Measurements from ENCODE around the gene RCOR3.
"Not testable (repeated sequence)": the region's sequence is repeated elsewhere in the genome, so short reads cannot be mapped to it uniquely, and the experiment has no call there.

RCOR3 gene

DNA sequence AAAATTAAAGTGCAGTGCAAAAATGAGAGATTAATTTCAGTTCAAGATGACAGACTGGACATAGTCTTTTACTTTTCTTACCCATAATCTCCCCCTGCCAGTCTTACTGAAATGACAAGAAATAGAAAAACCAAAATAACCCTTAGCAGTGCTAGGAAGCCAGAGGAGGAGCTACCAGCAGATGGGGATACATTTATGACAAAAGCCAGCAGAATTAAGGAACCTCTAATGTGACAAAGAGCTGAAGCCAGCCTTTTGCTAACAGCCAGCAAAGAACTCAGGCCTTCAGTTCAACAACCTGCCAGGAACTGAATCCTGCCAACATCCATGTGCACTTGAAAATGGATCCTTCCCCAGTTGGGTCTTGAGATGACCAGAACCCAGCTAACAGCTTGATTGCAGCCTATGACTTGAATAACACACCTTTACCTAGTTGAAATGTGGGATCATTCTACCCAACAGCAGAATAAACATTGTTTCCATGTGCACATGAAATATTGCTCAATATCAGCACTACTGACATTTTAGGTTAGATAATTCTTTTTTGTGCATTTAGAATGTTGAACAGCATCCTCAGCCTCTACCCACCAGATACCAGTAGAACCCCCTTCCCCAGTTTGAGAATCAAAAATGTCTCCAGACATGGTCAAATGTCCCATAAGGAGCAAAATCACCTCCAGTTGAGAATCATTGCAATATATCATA is 59.6 kb downstream of the RCOR3 start:
- Histone ChIP-seq H3K36me3 (ENCODE audit: control insufficient read depth, insufficient read depth, low read length) (no peaks in the 10 kb centered on the region), H3K4me1 (ENCODE audit: control insufficient read depth, insufficient read depth, low read length) (no peaks in the 10 kb centered on the region), H3K9me3 (ENCODE audit: control insufficient read depth, low read length) (no peaks in the 10 kb centered on the region), H3K9ac (ENCODE audit: low read length) (no peak overlapping the region), H3K27me3 (ENCODE audit: control insufficient read depth, insufficient read depth, low read length) (no peaks in the 10 kb centered on the region), H3K4me3 (ENCODE audit: low read length) (no peak overlapping the region)

DNA sequence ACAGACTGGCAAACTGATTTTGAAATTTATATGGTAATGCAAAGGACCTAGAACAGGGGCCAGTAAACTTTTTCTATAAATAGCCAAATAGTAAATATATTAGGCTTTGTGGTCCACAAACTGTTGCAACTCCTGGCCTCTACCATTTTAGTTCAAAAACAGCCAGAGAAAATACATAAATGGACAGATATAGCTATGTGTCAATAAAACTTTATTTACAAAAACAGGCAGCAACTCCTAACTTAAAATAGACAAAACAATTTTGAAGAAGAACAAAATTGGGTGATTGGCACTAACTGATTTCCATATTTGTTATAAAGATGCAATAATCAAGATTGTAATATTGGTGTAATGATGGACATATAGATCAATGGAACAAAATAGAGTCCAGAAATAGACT is 60.7 kb downstream of the RCOR3 start:
- H3K27me3 ChIP-seq (ENCODE audit: control insufficient read depth, insufficient read depth, low read length): no peaks in the 10 kb centered on the region
- no peaks in the 10 kb centered on the region for H3K36me3 ChIP-seq (ENCODE audit: control insufficient read depth, insufficient read depth, low read length)
- H3K9ac ChIP-seq (ENCODE audit: low read length): no peak overlapping the region
- H3K9me3 ChIP-seq (ENCODE audit: control insufficient read depth, low read length): no peaks in the 10 kb centered on the region
- H3K4me1 ChIP-seq (ENCODE audit: control insufficient read depth, insufficient read depth, low read length): no peaks in the 10 kb centered on the region
- no peak overlapping the region for H3K4me3 ChIP-seq (ENCODE audit: low read length)

DNA sequence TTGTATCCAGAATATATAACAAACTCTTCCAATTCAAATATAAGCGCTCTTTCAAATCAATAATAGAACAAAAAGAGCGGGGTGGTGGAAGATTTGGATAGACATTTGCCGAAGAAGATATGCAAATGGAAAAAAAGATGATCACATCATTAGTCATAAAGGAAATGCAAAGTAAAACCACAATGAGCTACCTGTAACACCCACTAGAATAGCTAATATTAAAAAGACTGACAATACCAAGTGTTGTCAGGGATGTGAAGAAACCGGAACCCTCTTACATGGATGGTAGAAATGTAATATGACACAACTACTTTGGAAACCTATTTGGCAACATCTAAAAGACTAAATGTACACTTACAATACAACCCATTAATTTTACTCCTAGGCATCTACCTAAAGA is 61.8 kb downstream of the RCOR3 start:
- no peaks in the 10 kb centered on the region for H3K36me3 ChIP-seq (ENCODE audit: control insufficient read depth, insufficient read depth, low read length)
- H3K4me1 ChIP-seq (ENCODE audit: control insufficient read depth, insufficient read depth, low read length): peaks cover 2% of the 10 kb centered on the region
- no peak overlapping the region for H3K9ac ChIP-seq (ENCODE audit: low read length)
- no peak overlapping the region for H3K4me3 ChIP-seq (ENCODE audit: low read length)
- H3K9me3 ChIP-seq (ENCODE audit: control insufficient read depth, low read length): no peaks in the 10 kb centered on the region
- no peaks in the 10 kb centered on the region for H3K27me3 ChIP-seq (ENCODE audit: control insufficient read depth, insufficient read depth, low read length)

DNA sequence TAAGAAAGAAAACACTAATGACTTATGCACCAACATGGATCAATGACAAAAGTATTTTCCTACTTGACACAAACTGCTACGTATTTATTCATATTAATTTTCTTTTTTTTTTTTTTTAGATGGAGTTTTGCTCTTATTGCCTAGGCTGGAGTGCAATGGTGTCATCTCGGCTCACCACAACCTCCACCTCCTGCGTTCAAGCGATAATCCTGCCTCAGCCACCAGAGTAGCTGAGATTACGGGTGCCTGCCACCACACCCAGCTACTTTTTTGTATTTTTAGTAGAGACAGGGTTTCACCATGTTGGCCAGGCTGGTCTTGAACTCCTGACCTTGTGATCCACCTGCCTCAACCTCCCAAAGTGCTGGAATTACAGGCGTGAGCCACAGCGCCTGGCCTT is 62.5 kb downstream of the RCOR3 start:
- not testable (repeated sequence) for H3K4me1 ChIP-seq (ENCODE audit: control insufficient read depth, insufficient read depth, low read length); H3K9ac ChIP-seq (ENCODE audit: low read length); H3K36me3 ChIP-seq (ENCODE audit: control insufficient read depth, insufficient read depth, low read length); H3K27me3 ChIP-seq (ENCODE audit: control insufficient read depth, insufficient read depth, low read length); H3K9me3 ChIP-seq (ENCODE audit: control insufficient read depth, low read length); H3K4me3 ChIP-seq (ENCODE audit: low read length)

DNA sequence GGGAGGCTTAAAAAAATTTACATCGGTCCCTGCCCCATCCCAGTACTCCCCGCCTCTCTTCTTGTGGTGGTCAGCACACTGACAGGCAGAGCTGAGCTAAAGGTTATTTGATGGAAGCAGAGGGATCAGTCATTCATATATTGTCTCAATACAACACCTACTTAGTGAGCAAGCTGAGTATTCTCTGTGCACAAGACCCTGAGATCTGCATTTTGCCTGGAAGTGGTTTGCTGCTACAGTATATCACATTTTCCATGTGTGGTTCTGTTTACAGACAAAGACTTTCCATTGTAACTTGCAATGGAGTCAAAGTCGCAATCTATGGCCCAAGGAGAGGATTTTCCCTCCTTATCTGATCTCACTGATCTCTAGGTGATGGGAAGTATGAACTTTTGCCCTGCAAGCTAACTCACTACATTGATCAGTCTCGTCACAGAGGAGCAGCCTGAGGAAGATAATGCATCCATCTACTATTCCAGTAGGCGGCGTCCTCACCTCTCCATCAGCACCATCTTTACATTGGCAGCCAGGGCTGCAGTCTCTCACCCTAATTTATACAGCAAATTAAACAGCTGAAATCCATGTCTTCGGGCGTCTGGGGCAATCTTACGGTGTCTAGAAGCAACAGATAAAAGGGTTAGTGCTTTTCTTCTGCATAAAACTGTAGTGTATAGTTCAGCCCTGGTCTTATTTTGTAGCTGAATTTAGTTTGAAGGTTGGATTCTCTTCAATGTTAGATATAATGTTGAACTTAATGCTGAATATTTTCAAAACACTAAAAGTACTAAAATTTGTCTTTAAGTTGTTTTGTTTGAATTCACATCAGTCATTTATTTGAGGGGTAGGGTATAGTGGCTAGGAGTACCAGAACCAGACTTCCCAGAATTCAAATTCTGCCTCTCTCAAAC is 64.2 kb downstream of the RCOR3 start:
- Histone ChIP-seq H3K9me3 (ENCODE audit: control insufficient read depth, low read length) (no peaks in the 10 kb centered on the region), H3K4me1 (ENCODE audit: control insufficient read depth, insufficient read depth, low read length) (peaks cover 18% of the 10 kb centered on the region), H3K9ac (ENCODE audit: low read length) (no peak overlapping the region), H3K4me3 (ENCODE audit: low read length) (no peak overlapping the region), H3K36me3 (ENCODE audit: control insufficient read depth, insufficient read depth, low read length) (no peaks in the 10 kb centered on the region), H3K27me3 (ENCODE audit: control insufficient read depth, insufficient read depth, low read length) (no peaks in the 10 kb centered on the region)

DNA sequence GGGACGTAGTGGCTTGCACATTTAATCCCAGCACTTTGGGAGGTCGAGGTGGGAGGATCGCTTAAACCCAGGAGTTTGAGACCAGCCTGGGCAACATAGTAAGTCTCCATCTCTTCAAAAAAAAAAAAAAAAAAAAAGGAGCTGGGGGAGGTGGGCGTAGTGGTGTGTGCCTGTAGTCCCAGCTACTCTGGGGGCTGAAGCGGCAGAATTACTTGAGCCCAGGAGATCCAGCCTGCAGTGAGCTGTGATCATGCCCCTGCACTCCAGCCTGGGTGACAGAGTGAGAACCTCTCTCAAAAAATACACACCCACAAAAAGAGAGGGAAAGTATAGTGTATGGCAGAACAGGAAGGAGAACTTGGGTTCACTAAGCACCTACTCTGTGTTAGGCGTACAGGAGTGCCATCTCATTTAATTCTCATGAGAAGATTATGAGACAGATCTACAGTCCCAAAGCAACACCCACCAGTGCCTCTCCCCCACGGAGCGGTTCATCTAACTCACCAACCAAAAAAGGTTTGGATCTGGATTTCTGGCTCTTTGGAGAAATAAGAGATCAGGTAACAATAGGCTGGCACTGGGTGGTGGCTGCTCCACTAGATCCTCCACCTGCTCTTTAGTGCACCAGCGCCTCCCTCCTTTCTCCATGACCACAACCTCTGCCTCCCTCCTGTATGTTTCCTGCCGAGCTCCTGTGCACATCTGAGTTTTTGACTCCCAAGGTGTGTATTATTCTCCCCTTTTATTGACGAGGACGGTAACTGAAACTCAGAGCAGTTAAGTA is 66.0 kb downstream of the RCOR3 start:
- H3K4me3 ChIP-seq (ENCODE audit: low read length): no peak overlapping the region
- H3K27me3 ChIP-seq (ENCODE audit: control insufficient read depth, insufficient read depth, low read length): no peaks in the 10 kb centered on the region
- H3K9me3 ChIP-seq (ENCODE audit: control insufficient read depth, low read length): no peaks in the 10 kb centered on the region
- no peak overlapping the region for H3K9ac ChIP-seq (ENCODE audit: low read length)
- H3K36me3 ChIP-seq (ENCODE audit: control insufficient read depth, insufficient read depth, low read length): no peaks in the 10 kb centered on the region
- peaks cover 35% of the 10 kb centered on the region for H3K4me1 ChIP-seq (ENCODE audit: control insufficient read depth, insufficient read depth, low read length)

DNA sequence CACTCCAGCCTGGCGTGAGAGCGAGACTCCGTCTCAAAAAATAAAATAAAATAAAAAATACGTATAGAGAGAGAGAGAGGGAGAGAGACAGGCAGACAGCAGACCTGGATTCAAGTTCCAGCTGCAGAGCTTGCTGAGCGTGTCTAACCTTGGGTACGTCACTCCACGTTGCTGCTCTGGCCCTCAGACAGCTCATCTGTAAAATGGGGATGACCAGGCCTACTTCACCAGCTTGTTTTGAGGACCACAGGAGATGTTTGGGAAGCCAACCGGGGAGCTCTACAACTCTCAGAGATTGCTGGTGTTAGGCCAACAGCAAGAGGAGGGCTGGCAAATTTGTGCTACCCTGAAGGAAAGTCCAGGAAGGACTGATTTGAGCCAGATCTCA is 67.0 kb downstream of the RCOR3 start:
- peaks cover 45% of the 10 kb centered on the region for H3K4me1 ChIP-seq (ENCODE audit: control insufficient read depth, insufficient read depth, low read length)
- no peaks in the 10 kb centered on the region for H3K27me3 ChIP-seq (ENCODE audit: control insufficient read depth, insufficient read depth, low read length)
- H3K9ac ChIP-seq (ENCODE audit: low read length): peak overlapping the region; percentile 56
- H3K36me3 ChIP-seq (ENCODE audit: control insufficient read depth, insufficient read depth, low read length): no peaks in the 10 kb centered on the region
- no peaks in the 10 kb centered on the region for H3K9me3 ChIP-seq (ENCODE audit: control insufficient read depth, low read length)
- H3K4me3 ChIP-seq (ENCODE audit: low read length): no peak overlapping the region

DNA sequence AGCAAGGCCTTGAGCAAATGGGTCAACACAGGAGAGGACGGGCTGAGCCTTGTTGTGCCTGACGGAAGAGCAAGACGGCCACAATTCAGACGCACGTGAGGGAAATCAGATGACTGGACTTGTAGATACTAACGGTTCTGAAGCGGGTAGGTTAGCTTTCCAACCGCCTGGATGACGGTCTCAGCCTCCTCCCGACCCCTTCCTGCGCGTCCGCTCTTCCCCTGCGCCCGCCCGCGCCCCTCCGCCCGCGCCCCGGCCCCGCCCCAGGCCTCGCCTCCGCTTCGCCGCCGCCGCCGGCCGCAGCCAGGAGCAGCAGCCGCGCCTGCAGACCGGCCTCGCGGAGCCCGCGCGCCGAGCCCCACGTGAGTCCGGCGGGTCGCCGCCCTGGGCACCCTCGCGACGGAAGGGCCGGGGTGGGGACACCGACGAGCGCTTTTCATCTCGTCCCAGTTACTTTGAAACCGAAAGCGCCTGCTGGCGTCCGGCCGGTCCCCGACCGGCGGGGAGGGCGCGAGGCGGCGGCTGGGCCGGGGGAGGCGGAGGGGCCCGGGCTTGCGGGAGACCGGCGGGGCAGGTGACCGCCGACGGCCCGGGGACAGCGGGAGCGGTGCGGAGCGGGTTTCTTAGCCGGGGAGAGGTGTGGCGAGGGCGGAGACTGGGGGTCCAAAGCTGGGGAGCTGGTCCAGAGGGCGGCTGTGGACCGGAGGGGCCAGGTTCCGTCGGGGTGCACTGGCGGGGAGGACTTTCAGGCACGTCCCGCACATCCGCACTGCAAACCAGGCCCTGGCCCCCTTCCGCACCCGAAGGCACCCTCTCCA is 67.6 kb downstream of the RCOR3 start, which contains the start of gene TRAF5:
Gene TRAF5 (plus strand): TSS at position 306 of the 818 bp plus-strand sequence. CDS start 26,407 bp downstream, outside the sequence.
- no peaks in the 10 kb centered on the region for H3K27me3 ChIP-seq (ENCODE audit: control insufficient read depth, insufficient read depth, low read length)
- no peaks in the 10 kb centered on the region for H3K9me3 ChIP-seq (ENCODE audit: control insufficient read depth, low read length)
- peak within 1 kb of the TSS; percentile 42 for H3K4me3 ChIP-seq (ENCODE audit: low read length)
- no peaks in the 10 kb centered on the region for H3K36me3 ChIP-seq (ENCODE audit: control insufficient read depth, insufficient read depth, low read length)
- H3K9ac ChIP-seq (ENCODE audit: low read length): peak within 1 kb of the TSS; percentile 79
- H3K4me1 ChIP-seq (ENCODE audit: control insufficient read depth, insufficient read depth, low read length): peaks cover 51% of the 10 kb centered on the region

DNA sequence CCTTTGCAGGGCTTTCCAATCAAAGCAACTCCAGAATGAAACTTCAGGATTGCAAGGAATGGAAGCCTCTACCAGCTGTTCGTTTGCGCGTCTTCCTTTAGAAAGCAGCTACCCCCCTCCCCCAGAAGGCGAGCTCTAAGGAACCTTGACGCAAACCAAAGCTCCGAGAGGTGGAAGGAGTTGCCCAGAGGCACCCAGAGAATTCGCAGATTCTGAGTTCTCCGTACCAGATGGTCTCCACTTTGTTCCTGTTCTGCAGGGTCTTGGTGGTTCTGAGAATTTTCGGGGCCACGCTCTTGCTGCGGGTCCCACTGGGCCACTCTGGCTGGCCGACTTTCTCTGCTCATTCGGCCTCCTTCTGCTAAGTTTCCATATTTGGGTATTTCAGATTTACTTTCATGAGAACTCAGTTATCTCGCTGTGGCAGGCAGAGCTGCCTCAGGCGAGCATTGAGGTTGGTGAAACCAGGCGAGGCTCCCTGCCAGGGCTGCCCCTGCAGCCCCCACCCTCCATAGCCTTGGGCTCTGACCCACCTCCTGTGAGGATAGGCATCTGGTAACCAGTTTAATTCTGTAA is 68.3 kb downstream of the RCOR3 start:
- H3K9ac ChIP-seq (ENCODE audit: low read length): peak overlapping the region; percentile 79
- no peaks in the 10 kb centered on the region for H3K36me3 ChIP-seq (ENCODE audit: control insufficient read depth, insufficient read depth, low read length)
- no peaks in the 10 kb centered on the region for H3K9me3 ChIP-seq (ENCODE audit: control insufficient read depth, low read length)
- peaks cover 58% of the 10 kb centered on the region for H3K4me1 ChIP-seq (ENCODE audit: control insufficient read depth, insufficient read depth, low read length)
- H3K4me3 ChIP-seq (ENCODE audit: low read length): peak overlapping the region; percentile 42
- no peaks in the 10 kb centered on the region for H3K27me3 ChIP-seq (ENCODE audit: control insufficient read depth, insufficient read depth, low read length)

DNA sequence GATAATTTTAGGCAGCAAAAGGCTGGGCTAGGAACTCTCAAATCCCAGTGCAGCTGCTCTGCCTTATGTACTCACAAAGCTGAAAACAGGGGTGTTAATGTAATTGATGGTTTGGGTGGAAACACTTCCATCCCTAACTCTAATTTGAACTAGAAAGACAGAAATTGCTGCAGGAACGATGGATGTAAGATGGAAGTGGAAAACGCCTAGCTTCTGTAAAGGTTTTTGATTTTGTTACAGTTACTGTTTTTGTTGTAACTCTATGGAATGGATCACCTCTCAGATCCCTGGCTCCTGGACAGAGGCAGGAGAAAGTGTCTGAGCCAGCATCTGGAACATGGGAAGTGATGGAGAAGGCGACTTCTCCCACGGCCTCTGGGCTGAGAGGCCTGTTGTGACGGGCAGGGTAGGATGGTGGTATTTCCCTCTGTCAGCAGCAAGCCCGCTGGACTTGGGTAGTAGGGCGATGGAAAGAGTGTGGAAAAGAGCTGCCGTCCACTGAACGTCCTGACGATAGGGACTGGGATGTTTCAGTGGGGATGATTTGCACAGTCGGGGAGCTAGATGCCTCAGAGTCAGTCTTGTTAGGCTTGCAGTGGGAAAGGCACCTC is 69.0 kb downstream of the RCOR3 start:
- no peak overlapping the region for H3K4me3 ChIP-seq (ENCODE audit: low read length)
- no peaks in the 10 kb centered on the region for H3K9me3 ChIP-seq (ENCODE audit: control insufficient read depth, low read length)
- H3K36me3 ChIP-seq (ENCODE audit: control insufficient read depth, insufficient read depth, low read length): no peaks in the 10 kb centered on the region
- peaks cover 63% of the 10 kb centered on the region for H3K4me1 ChIP-seq (ENCODE audit: control insufficient read depth, insufficient read depth, low read length)
- peak overlapping the region; percentile 79 for H3K9ac ChIP-seq (ENCODE audit: low read length)
- no peaks in the 10 kb centered on the region for H3K27me3 ChIP-seq (ENCODE audit: control insufficient read depth, insufficient read depth, low read length)

All from mucosa of stomach (tissue), 1 donor.